Skin of body (tissue), 2 donors: ENCODE data around the gene SLC48A1. TPM values are rescaled to one million over a fixed set of nuclear protein-coding genes. Genes with fewer than 3 reads are reported as not detected.
"Not testable (repeated sequence)": the region's sequence is repeated elsewhere in the genome, so short reads cannot be mapped to it uniquely, and the experiment has no call there.

Experiments
- DNase-seq: peaks from one replicate; lab custom pipeline; 2025; lab: John Stamatoyannopoulos, UW
- total RNA-seq: library from RNA; depleted of rRNA; stranded (reverse); fragments of >200 nt; gene quantifications from one replicate; pipeline ENCODE4 v1.2.3, GENCODE V29; 2014

SLC48A1 gene
- total RNA-seq, 1 donor from 2014 or later = 6.7 TPM

DNA sequence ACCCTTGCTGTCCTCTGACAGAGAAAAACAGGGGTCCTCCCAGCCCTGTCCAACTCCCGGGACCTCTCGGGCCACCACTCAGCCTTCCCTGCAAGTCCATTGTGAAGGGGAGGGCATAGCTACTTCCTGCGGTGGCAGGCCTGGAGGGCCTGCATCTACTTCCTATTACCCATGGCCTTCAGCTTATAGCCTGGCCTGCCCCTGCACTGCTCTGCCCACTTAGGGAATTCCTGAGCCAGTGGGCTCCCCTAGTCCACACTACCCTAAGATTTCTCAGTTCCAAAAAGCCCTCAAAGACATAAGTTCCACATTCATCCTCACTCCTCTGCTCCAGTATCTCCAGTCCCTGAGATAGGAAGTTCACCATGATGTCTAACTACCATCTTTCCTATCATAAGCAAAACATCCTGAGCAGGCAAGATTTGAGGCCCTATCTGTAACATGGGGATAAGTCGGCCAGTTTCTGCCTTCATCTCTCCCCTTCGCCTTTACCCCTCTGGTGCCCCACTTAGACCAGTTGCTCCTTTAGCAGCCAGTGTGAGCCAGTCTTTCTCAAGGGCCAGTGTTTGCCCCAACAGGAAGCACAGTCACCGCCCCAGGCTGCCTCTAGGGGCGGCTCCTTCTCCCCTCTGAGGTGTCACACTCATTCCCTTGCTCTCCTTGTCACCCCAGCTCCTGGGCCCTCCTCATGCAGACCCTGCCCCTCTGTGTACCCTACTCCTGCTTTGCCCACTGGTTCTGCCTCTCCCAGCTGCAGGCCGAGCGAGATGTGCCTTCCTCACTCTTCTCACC is 35.7 kb downstream of the SLC48A1 start:
- DNase-seq = no peak

- not testable (repeated sequence) for DNase-seq
Observed at GRCh38 chr12:47809518-47809917, 36.5 kb downstream of the SLC48A1 start.

DNA sequence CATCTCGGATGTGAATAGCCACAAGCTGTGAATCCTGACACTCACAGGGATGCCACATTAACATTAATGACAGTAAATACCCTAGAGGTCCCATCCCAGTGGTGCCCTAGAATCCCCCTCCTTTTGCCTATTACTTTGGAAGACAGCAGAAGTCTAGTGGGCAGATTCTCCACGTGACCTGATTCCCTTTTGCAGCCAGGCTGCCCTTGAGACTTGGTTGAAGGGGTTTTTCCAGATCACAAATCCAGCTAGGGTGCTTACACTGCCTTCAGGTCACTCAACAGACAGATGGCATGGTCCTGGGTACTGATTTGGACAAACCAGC is 38.0 kb downstream of the SLC48A1 start:
- DNase-seq = no peak

DNA sequence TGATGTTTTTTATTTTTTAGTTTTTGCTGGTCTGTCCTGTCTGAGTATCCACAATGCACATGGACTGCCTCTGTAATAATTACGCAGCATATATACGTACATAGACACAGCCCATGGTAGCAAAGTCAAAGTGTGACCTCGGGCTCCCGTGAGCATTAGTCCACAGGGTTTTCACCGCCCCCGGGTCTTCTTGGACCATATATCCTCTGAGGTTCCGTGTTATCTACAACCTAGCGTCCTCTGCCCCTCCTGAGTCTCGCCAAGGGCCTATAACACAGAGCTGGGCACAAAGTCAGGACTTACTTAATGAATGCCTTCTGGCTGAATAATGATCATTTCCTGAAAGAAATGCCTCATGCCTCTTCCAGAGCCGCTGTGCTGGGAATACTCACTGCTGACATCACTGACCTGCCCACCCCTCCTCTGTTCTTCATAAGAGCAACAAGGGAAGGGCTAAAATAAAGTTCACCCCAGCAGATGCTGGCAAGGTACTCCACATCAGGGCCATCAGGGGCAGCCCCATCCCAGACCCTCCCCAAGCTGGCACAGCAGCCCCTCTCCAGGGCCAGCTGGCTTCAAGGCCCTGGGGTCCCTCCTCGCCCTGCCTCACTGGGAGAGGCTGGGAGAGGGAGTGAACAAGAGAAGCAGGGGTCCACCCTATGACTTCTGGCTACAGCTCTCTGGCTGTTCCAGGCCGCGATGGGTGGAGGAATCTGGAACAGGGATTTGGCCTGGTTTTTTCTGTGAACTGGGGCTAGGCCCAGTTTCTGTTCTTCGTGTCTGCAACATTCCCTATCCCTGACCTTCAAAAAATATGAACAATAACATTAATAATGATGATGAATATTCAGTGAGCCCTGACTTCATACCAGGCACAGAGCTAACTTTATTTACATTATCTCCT is 38.8 kb downstream of the SLC48A1 start:
- peak; percentile 88 for DNase-seq

- DNase-seq = peak; percentile 67
Observed at GRCh38 chr12:47812797-47813510, 39.9 kb downstream of the SLC48A1 start.

DNA sequence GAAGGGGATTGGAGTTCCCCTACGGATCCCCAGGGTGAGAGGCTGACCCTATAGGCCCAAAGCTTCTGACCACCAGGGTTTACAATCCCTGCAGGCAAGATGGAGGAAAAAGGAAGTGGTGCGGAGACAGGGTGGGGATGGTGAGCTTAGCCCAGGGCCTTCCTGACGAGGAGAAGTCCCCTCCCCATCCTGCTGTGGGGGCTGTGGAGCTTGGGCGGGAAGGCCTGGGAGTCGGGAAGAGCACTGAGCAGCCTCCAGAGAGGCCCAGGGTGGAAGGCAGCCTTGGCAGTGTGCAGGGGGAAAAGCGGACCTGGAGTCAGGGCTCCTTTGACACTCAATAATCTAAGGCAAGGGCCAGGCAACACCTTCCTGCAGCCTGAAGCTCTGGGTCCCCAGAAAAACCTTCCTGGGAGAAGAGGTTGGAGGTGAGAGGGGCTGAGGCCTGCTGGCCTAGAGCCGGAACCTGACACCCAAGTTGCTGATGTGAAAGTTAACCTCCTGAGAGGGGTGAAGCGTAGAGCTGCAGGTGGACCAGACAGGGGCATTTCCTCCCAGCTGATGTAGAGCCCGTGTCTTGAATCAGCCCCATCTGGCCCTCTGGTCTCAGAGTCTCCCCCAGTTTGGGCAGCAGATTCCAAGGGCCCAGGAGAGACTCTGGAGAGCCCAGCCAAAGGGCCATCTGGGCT is 40.6 kb downstream of the SLC48A1 start:
- no peak for DNase-seq

DNA sequence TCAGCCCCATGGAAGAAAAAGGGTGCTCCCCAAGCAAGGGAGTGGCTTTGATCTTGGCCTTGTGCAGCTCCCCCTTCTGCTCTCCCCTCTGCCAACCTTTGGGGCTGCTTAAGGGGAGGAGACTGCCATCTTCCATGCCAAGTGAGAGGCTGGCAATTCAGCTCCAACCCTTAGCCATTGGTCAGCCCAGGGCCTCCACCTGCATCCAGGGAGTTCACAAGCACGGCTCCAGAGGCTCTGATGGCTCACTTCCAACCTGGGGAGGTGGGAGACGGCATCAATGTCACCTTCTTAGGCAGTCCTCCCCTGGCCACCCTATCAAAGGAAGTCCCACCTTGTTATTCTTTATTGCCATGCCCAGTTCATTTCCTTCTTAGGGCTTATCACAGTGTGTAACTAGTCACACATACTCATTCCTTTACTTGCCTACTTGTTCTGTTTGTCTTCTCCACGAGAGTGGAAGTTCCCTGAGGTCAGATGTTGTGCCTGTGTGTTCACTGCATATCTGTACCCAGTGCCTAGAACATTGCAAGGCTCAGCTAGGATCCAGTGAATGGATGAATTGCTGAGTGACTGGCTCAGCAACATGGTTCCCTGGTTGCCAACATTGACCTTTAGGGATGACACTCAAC is 41.6 kb downstream of the SLC48A1 start:
- no peak for DNase-seq

DNA sequence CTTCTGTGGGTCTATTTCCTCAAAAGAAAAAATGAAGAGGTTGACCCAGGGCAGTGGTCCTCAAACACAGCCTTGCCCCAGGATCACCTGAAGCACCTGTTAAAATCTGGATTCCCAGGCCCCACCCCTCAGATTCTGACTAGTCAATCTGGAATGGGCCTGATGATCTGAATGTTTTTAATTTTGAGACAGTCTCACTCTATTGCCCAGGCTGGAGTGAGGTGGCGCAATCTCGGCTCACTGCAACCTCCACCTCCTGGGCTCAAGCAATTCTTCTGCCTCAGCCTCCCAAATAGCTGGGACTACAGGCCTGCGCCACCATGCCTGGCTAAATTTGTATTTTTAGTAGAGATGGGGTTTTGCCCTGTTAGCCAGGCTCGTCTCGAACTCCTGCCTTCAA is 42.4 kb downstream of the SLC48A1 start:
- not testable (repeated sequence) for DNase-seq

DNA sequence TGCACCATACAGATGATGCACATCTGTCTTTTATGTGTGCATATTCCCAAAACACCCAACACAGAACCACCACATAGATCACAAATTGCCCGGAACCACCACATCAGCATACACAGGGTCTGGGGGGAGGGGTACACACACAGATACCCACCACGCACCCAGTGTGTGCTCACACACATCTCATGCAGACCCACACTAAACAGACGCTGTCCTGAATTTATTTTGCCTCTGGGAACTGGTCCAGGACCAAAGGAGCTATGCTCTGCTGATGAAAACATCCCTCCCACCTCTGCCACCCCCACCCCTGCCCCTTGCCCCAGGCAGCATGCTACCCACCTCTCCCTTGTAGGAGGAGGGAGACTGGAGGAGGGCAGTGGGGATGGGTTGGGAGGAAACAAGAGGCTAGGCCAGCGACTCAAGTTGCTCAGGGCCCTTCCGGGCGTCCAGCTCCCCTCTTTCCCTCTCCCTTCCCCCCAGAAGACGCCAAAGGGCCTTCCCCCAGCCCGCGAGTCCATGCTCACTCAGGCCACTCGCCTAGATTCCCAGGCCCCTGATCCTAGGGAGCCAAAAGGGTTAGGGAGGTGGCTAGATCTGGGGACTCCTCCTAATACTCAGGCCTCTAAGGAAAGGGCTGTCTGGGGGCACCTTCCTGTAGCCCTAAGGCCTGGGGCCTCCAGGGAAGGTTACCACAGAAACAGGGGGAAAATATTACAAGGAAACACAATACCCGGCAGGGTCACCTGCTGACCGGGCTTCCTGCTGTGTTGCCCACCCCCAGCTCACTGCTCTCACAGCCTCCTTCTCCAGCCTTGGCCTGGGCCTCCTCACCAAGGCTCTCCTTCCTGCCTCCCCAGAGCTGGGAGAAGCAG is 43.6 kb downstream of the SLC48A1 start:
- DNase-seq = no peak

DNA sequence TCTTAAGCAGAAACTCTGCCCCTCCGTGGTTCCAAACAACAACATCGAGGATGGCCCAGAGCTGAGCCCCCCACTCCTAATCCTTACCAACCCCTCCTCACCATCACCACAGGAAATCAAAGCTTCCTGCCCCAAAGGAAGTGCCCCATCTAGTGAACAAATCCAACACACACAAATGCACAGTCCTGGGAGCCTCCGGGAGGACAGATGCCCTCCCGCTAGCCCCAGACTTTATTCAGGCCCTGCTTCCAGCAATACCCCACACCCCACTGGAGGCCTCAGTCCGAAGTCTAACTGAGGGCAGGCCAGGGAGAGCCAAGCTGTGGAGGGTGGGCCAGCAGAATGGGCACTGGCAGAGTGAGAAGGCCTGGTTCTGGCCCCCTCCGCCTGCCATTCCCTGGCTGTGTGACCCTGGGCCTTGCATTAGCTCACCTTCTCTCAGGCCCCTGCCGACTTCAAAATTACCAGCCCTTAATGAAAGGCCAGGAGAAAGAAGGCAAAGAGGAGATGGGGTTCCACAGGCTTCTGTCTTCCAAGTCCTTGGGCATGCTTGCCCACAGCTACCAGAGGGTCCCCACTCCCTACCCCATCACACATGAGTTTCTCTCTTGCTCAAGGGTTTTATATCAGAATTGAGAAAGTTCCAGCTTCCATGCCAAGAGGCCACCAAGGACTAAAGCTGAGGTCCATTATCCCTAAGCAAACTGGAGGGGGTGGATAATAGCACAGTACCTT is 44.4 kb downstream of the SLC48A1 start:
- no peak for DNase-seq

GRCh38 chr12:47818007-47818376 is 45.0 kb downstream of the SLC48A1 start:
- no peak for DNase-seq

- DNase-seq = peak; percentile 16
Observed at GRCh38 chr12:47818467-47819137, 45.6 kb downstream of the SLC48A1 start.

- peak; percentile 34 for DNase-seq
Observed at GRCh38 chr12:47819138-47819895, 46.3 kb downstream of the SLC48A1 start.

GRCh38 chr12:47819896-47820630 is 47.0 kb downstream of the SLC48A1 start, which contains the start of gene HDAC7:
HDAC7 (minus strand) TSS chr12:47819903; CDS start chr12:47819785, 118 bp downstream.
- DNase-seq = peak; percentile 88

DNA sequence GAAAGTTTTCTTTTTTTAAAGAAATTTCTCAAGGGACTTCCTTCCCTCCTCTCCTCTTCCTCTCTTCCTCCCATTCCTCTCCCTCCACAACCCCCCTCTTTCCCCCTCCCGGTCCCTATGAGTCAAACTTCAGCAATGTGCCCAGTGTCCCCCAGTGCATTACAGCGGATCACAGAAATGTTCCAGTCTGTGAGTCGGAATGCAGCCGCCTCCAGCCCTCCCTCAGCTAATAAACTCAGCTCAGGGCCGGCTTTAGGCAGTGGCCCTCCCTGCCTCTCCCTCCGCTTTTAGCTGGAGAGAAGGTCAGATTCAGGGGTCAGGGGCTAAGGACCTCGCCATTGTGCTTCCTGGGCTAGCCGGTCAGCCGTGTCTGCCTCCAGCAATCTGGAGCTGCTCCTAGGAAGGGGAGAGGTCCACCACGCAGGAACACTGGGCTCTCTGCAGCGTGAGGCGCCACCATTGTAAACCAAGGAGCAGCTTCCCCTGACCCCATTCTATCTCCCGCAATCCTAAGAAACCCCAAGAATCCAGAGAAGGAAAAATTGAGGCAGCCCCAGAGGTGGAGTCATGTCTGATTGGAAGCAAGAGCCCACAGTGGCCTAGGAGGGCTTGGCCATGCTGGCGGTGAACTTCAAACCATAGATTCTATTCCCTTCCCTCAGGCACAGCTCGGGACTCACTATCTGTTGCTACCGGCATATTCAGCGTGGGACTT is 47.8 kb downstream of the SLC48A1 start:
- DNase-seq = peak; percentile 97

- no peak for DNase-seq
Observed at GRCh38 chr12:47821346-47821706, 48.3 kb downstream of the SLC48A1 start.
